Measurements from ENCODE around the gene TNIK.

Gene TNIK

GRCh38 chr3:171442184-171442583 lies 18.0 kb downstream of the TNIK start:
- Histone ChIP-seq H3K4me2 (no peak overlapping the region), H4K20me1 (ENCODE audit: insufficient read depth) (no peaks in the 10 kb centered on the region), H2AFZ (ENCODE audit: low read depth) (no peak overlapping the region), H3K27me3 (ENCODE audit: insufficient read depth, low read depth) (no peaks in the 10 kb centered on the region), H3K9ac (no peak overlapping the region), H3K4me1 (ENCODE audit: low read depth, poor library complexity, severe bottlenecking) (no peaks in the 10 kb centered on the region), H3K79me2 (ENCODE audit: insufficient read depth, low read depth) (no peaks in the 10 kb centered on the region), H3K27ac (no peak overlapping the region), H3K36me3 (ENCODE audit: insufficient read depth) (no peaks in the 10 kb centered on the region), H3K4me3 (IDR thresholded peaks at IDR 0.05; ENCODE audit: insufficient read depth, low read depth, low read length) (no peak overlapping the region)
- TF ChIP-seq CTCF (conservative IDR thresholded peaks at IDR 0.05; ENCODE audit: low read depth, low read length), result no peak

DNA sequence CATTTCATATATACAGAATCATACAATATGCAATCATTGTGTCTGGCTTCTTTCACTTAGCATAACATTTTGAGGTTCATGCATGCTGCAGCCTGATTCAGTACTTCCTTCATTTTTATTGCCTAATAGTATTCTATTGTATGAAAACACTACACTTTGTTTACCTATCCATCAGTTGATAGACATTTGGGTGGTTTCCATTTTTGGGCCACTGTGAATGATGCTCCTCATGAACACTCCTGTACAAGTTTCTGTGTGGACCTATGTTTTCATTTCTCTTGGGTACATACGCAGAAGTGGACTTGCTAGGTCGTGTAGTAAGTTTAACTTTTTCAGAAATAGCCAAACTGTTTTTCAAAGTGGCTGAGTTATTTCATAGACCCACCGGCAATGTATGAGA lies 18.8 kb downstream of the TNIK start:
- Histone ChIP-seq H2AFZ (ENCODE audit: low read depth) (no peak overlapping the region), H3K36me3 (ENCODE audit: insufficient read depth) (no peaks in the 10 kb centered on the region), H3K79me2 (ENCODE audit: insufficient read depth, low read depth) (no peaks in the 10 kb centered on the region), H3K4me3 (IDR thresholded peaks at IDR 0.05; ENCODE audit: insufficient read depth, low read depth, low read length) (no peak overlapping the region), H3K27ac (no peak overlapping the region), H3K27me3 (ENCODE audit: insufficient read depth, low read depth) (no peaks in the 10 kb centered on the region), H3K9ac (no peak overlapping the region), H4K20me1 (ENCODE audit: insufficient read depth) (no peaks in the 10 kb centered on the region), H3K4me1 (ENCODE audit: low read depth, poor library complexity, severe bottlenecking) (no peaks in the 10 kb centered on the region), H3K4me2 (no peak overlapping the region)
- no peak for TF ChIP-seq CTCF (conservative IDR thresholded peaks at IDR 0.05; ENCODE audit: low read depth, low read length)

DNA sequence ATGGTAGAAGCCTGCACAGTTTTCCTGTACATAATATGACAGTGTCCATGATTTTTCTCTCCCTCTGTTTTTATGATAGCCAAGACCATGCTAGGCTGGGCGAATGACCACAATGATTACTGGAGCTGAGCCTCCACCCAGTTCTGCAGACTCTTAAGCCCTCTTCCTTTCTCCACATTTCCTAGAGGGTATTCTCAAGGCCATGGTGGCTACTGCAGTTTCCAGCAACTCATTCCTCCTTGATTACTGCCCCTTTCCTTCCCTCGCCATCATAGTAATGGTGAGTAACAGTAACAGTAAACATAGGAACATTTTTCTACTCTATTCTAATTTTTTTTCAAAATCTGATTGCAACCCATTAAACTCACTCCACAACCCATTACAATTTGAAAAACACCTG lies 20.2 kb downstream of the TNIK start:
- Histone ChIP-seq H3K4me3 (IDR thresholded peaks at IDR 0.05; ENCODE audit: insufficient read depth, low read depth, low read length) (no peak overlapping the region), H3K27ac (no peak overlapping the region), H3K4me1 (ENCODE audit: low read depth, poor library complexity, severe bottlenecking) (no peaks in the 10 kb centered on the region), H4K20me1 (ENCODE audit: insufficient read depth) (no peaks in the 10 kb centered on the region), H3K27me3 (ENCODE audit: insufficient read depth, low read depth) (no peaks in the 10 kb centered on the region), H3K4me2 (no peak overlapping the region), H3K36me3 (ENCODE audit: insufficient read depth) (no peaks in the 10 kb centered on the region), H3K9ac (no peak overlapping the region), H3K79me2 (ENCODE audit: insufficient read depth, low read depth) (no peaks in the 10 kb centered on the region), H2AFZ (ENCODE audit: low read depth) (no peak overlapping the region)
- no peak for TF ChIP-seq CTCF (conservative IDR thresholded peaks at IDR 0.05; ENCODE audit: low read depth, low read length)

GRCh38 chr3:171437115-171437756 lies 23.0 kb downstream of the TNIK start:
- H3K79me2 ChIP-seq (ENCODE audit: insufficient read depth, low read depth), result no peaks in the 10 kb centered on the region
- no peak overlapping the region for H3K4me3 ChIP-seq (IDR thresholded peaks at IDR 0.05; ENCODE audit: insufficient read depth, low read depth, low read length)
- H3K27me3 ChIP-seq (ENCODE audit: insufficient read depth, low read depth), result no peaks in the 10 kb centered on the region
- no peak overlapping the region for H2AFZ ChIP-seq (ENCODE audit: low read depth)
- H3K4me1 ChIP-seq (ENCODE audit: low read depth, poor library complexity, severe bottlenecking), result no peaks in the 10 kb centered on the region
- no peaks in the 10 kb centered on the region for H3K36me3 ChIP-seq (ENCODE audit: insufficient read depth)
- no peak overlapping the region for H3K9ac ChIP-seq
- no peak for TF ChIP-seq CTCF (conservative IDR thresholded peaks at IDR 0.05; ENCODE audit: low read depth, low read length)
- no peak overlapping the region for H3K4me2 ChIP-seq
- H3K27ac ChIP-seq, result no peak overlapping the region
- H4K20me1 ChIP-seq (ENCODE audit: insufficient read depth), result no peaks in the 10 kb centered on the region
